SW 1271 (cell line): ENCODE data around the gene C4BPB.
"Not testable (repeated sequence)": the region's sequence is repeated elsewhere in the genome, so short reads cannot be mapped to it uniquely, and the experiment has no call there.

Source experiments
- DNase-seq, 2 experiments: peaks; one replicate each; lab custom pipeline; 2025; lab: John Stamatoyannopoulos, UW

The C4BPB gene

DNA sequence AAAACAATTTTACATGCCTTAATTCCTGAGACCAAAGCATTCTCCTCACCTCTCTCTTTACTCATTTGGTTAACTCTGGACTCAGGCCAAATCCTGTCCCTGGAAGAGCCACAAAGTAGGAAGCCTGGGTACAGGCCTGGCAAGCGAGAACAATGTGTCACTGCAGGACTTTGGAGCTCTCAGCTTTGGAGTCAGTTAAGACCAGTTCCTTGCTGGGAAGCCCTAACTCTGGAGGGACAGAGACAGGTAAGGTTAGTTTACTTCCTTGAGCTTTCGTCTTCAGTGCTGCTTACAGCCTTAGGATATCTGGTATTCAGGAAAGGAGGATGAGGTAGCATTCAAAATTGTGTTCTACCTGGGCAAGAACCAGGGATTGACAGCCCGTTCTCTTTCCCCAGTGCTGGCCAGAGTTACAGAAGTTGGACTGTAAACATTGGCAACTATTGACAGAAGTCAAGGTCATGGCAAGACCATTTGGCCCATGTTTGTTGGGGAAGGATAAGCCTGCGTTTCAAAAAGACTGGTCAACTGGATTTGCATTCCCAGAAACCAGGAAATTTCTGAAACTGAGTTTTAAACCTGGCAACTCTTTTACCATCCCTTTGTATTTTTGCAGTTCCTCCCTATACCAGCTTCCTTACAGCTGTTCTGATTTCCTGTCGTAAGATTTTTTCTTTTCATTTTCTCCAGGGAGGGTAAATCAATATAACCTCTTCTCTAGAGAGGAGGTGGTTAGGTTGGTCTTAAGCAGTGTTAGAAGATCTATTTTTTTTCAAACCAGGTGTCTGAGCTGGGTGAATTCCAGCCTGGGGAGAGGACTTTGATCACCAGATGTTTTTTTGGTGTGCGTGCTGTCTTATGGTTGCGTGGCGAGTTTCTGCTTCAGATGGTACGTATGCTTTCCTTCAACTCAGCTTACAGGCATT is at the start of gene C4BPB:
Gene C4BPB, plus strand, starts transcription at position 160 of the 926 bp plus-strand sequence. Its CDS starts 672 bp downstream, at position 832.
- DNase-seq: no peak

DNA sequence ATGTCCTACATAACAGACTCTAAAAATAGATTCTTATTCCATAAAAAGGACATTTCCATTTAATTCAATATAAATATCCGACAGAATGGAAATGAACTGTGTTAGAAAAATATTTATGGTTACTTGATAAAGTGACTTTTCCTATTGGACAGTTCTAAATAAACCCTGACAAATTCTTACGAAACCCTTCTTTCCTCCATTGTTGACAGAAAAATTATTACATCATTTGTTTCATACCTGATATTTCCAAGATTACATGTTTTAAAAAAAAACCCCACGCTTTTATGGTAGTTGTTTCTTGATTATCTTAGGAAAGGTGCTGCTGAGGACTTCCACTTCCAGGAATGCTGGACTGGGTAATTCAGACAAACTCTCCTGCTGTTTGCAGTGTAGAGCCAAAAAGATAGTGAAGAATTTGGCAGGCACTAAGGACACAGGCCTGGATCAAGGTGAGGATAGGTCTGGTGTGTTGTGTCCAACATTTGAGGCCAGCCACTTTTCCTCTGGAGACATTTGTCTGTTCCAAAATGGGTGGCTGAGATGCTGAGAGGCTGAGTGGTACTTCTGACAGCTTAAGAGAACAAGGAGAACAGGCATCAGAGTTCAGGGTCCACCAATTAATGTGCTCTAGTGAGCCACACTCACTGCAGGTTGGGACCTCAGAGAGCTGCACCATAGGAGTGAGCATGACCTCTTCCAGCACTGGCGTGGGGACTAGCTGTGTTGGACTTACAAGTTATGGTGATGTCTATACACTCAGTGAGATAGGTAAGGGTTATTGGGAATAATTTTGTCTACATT is 49.1 kb upstream of the C4BPB start:
- DNase-seq: no peak

- DNase-seq: no peak
Measured at GRCh38 chr1:207040181-207040533, 48.5 kb upstream of the C4BPB start.

DNA sequence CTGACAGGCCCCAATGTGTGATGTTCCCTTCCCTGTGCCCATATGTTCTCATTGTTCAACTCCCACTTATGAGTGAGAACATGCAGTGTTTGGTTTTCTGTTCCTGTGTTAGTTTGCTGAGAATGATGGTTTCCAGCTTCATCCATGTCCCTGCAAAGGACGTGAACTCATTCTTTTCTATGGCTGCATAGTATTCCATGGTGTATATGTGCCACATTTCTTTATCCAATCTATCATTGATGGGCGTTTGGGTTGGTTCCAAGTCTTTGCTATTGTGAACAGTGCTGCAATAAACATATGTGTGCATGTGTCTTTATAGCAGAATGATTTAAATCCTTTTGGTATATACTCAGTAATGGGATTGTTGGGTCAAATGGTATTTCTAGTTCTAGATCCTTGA is 47.3 kb upstream of the C4BPB start:
- not testable (repeated sequence) for DNase-seq

DNA sequence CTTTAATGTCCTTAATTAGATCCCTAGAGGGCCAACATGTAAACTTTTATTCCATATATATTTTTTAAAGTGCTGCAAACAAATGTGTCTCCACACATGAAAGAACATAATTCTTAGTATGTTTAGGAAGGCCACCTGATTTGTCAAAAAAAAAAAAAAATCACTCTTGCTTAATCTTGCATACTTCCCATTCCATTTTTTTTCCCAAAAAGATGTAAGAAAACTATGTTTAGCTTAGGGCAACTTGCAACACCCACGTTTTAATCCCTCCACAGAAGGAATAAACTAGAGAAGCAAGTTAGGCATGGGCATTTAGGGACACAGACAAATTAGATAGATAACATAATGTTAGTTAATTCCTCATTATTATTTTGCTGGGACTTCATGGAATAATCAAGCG is 43.2 kb upstream of the C4BPB start:
- no peak for DNase-seq

DNA sequence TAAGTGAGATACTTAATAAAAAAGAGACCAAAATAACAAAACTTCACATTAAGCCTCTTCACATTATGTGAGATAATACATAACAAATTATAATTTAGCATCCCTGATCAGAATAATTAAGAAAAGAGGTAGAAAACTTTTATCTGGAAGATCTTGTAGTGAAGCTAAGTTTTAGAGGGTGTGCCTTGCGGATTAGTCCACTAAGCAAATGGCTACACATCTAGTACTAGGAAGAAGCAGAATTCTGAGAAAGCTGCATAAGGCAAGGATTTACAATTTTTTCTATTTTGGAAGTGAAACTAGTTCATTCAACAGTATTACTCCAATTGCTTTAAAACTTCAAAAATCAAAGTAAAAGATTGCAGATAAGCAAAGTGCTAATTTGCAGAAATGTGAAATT is 41.2 kb upstream of the C4BPB start:
- DNase-seq: no peak

DNA sequence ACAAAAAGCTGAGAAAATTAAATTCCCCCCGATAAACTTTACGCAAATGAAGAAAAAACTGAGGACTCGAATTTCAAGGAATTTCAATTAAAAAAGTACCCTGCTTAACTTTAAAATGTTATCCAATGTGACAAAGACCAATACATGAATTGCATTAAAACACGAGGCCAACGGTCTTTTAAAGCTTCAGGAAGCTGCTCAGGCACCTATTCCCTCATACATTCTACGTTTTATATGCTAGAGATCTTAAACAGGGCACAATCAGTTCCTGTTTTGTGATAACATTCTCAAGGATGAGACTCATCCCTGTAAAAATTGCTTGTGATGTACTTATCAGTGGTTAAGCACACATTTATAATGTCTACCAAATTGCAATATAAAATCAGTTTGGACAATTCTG is 40.6 kb upstream of the C4BPB start:
- no peak for DNase-seq

DNA sequence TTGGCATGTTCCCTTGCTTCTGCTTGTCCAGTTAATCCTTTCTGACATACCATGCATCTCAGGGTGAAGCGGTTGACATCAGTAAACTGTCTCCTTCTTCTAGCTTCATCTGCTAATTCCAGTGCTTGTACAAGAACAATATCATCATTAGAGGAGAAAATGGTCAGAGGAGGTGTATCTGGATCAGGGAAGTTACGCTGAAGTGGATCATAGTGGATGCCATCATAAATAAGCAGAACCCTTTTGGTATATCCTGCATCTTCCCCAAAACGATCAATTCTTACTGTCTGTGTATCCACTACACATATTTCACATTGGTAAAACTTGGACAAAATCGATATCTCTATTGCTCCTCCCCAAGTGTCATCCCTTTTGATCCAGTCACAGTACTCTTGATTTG is 39.6 kb upstream of the C4BPB start:
- no peak for DNase-seq

GRCh38 chr1:207049514-207049913 is 39.1 kb upstream of the C4BPB start:
- DNase-seq: no peak

- DNase-seq: peak in 1 of 2 experiments; percentile 41
Measured at GRCh38 chr1:207049974-207050391, 38.7 kb upstream of the C4BPB start.

DNA sequence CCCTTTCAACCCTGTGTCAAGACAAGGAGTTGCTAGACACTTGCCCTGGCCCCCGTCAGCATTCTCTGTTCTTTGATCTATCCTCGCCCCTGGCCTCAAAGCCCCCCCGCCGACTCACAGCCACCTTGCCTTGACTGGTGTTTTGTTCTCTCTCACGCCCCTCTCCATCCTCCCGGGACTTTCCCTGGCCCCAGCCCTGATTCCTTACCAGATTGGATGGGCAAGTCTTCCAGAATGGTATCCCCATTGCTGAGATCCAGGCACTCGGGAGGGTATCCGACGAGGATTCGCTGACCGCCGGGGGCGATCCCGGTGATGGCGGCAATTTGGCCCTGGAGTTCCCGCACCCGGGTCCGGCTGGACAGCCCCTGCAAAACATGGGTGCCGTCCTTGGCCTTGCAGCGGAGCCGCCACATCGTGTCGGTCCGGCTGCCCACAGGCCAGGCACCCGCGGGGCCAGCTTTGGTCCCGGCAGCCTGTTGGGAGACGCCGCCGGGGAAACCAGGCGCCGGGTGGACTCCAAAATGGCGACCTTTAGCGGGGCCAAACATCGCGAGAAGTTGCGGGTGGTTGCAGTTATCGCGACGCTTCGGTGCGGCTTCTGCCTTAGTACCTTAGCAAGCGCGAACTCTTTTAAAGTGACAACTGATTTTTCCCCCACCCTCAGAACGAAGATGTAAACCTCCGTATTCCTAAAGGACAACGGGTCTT is 38.0 kb upstream of the C4BPB start:
- peak; percentile 56 to 75 for DNase-seq

DNA sequence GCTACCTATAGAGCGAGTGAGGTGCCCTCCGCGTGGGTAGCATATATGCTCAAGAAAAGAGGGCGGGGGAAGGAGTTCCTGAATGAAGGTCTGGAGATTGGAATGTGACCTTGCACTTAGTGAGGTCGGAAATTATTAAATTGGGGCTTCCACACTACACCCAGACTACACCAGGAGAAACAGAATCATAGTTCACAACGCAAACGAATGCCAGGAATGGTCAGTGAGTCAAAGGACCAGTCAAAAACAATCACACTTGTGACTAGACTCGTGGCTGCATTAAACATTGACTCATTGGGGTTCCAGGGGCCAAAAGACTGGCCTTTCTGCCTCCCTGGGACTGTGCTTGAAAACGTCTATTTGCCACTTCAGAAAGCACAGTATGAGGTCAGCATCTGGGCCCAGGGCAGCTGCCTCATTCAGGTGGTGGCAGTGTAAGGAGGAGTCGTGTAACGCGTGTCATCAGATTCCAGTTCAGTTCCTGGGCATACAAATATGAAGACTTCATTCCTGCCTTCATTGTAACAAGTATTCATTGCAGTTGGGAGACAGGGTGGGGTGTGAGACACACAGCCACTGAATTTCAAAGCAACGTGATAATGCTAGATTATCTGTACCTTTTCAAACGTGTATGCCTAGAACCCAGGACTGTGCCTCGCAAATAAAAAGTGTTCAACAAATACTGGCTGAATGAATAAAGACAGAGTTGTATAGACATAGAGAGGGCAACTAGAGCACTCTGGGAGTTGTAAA is 37.3 kb upstream of the C4BPB start, which contains the start of gene YOD1:
Gene YOD1, minus strand, starts transcription at position 18 of the 753 bp plus-strand sequence. CDS start 178 bp downstream, outside the sequence.
- DNase-seq: no peak

DNA sequence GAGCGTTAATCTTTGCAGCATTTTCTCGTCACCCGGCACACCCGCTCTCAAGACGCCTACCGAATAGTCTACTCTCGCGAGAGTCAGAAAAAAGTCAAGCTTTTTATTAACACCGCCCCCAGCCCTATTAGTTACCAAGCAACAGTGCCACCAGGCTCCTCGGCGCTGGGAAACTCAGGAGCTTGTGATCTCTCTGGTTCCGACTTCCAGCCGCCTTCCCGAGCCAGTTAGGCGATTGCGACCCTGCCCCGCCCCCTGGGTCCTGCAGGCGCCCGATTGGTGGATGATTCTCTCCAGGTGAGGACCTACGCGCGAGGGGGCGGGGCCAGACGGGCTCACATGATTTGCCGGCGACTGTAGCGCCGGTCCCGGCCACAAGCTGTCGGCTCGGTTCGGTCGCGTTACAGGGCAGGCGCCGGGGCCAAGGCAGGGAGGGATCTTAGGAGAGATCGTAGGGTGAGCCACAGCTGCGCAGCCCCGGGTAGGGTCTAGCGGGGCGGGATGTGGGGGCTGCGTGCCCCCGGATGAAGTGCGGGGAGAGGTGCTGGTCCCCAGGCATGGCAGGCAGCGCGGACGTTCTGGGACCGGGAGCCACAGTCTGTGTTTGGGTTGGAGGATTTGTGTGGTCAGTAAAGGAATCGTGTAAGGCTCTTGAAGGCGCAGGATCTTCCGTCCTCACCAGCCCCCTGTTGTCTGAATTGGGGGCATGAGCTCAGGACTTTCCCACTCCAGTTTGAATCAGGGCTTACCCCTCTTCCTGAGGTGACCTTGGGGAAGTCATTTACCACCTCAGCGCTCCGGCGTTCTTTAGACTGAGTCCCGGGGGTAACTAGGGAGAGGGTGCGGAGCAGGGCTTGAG is 35.5 kb upstream of the C4BPB start, which contains the start of gene PFKFB2:
Gene PFKFB2, plus strand, starts transcription at position 365 of the 859 bp plus-strand sequence. CDS start 1,443 bp downstream, outside the sequence.
- DNase-seq: peak; percentile 89 to 92

DNA sequence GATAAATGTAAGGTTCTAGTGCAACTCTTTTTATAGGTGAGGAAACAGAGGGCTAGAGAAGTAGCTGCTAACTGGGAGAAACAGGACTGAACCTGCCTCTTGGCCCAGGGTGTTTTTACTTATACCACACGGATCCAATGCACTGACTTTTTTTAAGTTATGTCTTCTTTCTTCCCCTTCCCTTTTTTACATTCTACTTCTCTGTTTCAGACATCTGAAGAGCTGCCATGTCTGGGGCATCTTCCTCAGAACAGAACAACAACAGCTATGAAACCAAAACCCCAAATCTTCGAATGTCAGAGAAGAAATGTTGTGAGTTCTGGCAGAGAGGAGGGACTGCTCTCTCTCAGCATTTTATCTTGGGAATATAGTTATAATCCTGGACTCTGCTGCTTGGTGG is 34.2 kb upstream of the C4BPB start:
- DNase-seq: no peak

DNA sequence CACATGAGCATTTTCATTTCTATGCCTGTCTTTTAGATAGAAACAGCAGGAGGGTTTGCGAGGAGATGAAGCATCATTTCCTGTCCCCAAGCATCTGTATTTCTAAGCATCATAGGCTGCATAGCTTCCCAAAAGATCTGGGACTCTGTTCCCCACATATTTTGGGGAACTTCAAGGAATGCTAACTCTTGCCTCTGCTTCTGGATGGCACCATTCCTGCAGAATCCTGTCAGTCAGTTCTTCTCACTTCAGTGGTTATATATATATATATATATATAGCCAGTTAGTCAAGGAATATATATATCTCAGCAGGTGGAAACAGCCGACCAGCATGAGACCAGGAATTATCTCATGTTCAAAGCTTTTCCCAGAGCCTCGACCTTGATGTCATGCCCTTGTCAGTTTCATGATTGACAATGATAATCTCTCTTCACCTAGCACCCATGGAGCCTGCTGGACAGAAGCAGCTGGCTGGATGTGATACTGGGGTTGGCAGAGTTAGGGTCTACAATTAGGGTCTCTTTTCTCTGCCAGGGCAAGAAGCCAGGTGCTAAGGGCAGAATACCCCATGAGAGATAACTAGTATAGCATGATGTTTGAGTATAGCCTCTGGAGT is 33.2 kb upstream of the C4BPB start:
- no peak for DNase-seq

- no peak for DNase-seq
Measured at GRCh38 chr1:207056673-207057072, 32.0 kb upstream of the C4BPB start.

DNA sequence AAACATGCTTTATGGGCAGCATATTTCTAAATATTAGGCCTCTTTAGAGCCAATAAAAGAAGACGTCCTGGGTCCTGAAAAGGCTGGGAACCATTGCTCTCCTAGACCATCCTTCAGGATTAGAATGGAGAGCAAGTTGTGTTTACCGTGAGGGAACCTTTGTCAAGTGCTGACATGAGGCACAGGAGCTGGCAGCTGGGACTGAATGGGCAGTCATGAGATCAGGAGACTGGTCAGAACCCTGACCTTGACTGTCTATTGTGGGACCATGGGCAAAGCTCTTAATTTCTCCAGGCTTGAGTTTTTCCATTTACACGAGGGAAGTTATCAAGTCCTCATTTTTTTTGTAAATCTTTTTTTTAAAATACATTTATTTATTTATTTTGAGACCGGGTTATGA is 30.4 kb upstream of the C4BPB start:
- no peak for DNase-seq

- no peak for DNase-seq
Measured at GRCh38 chr1:207058878-207059867, 29.5 kb upstream of the C4BPB start.

DNA sequence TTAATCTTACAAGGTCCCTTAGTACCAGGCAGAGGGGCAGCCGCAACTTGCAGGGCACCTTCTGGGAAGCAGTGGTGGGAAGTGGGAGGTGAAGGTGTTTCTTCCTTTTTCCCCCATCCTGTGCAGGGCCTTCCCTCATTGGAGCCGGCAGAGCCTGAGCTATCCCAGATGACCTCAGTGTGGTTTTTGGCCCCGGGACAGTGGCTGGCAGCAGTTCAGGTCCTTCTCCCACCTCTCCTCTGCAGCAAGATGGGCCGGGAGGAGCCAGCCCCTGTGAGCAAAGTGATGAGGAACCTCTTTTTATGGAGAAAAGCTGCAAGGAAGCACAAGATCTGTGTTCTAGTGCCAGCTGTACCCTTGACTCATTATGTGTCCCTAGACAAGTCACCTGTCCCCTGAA is 28.8 kb upstream of the C4BPB start:
- DNase-seq: no peak
